K562 (cell line): ENCODE data around the gene ZER1. TPM values are rescaled to one million over a fixed set of nuclear protein-coding genes. Genes with fewer than 3 reads are reported as not detected.

Experiments
- ATF1 ChIP-seq, 2 experiments: fragments of 450-650 bp in 1 of 2; IDR thresholded peaks; 2 replicates each; pipeline ENCODE4 v1.6.1; 2016; ENCODE audit warnings: missing compliant biosample characterization in 1 of 2, missing genetic modification characterization in 1 of 2
- CBX1 ChIP-seq: sonication (generic); IDR thresholded peaks from 2 replicates; pipeline ENCODE4 v1.6.1; 2016; ENCODE audit warnings: antibody characterized with exemption, low read depth, mild to moderate bottlenecking
- EP400 ChIP-seq: fragments of 450-650 bp; IDR thresholded peaks from 2 replicates; pipeline ENCODE4 v1.6.1; 2017; ENCODE audit warnings: antibody characterized with exemption, mild to moderate bottlenecking, moderate library complexity
- EWSR1 ChIP-seq: fragments of 450-650 bp; IDR thresholded peaks from 2 replicates; pipeline ENCODE4 v1.6.1; 2018; ENCODE audit warnings: borderline replicate concordance, mild to moderate bottlenecking, low read depth, moderate library complexity; ENCODE audit not compliant: partially characterized antibody
- FUS ChIP-seq: fragments of 200-400 bp; formaldehyde crosslinking; optimal IDR thresholded peaks from 2 replicates; pipeline ENCODE3; 2017; ENCODE audit warnings: low read depth, low read length
- KDM2B ChIP-seq: fragments of 250-450 bp; sonication (Bioruptor Pico); IDR thresholded peaks from 2 replicates; pipeline ENCODE4 v1.8.0; 2021; ENCODE audit warnings: mild to moderate bottlenecking, moderate library complexity
- NEUROD1 ChIP-seq: fragments of 150-350 bp; IDR thresholded peaks from 2 replicates; pipeline ENCODE4 v1.6.1; 2014; ENCODE audit warnings: borderline replicate concordance, low read length, low read depth; ENCODE audit not compliant: partially characterized antibody
- NFIX ChIP-seq: fragments of 250-450 bp; sonication (Bioruptor Pico); IDR thresholded peaks from 2 replicates; pipeline ENCODE4 v1.4.0; 2020; ENCODE audit warnings: low read depth, mild to moderate bottlenecking, moderate library complexity
- PHF20 ChIP-seq: fragments of 450-650 bp; IDR thresholded peaks from 2 replicates; pipeline ENCODE4 v1.6.1; 2018; ENCODE audit not compliant: partially characterized antibody
- POLR2A ChIP-seq: fragments of 450-650 bp; conservative IDR thresholded peaks from 2 replicates; pipeline ENCODE4 v1.6.1; 2016
- SAP30 ChIP-seq: fragments of 200-600 bp; sonication (generic); IDR thresholded peaks from 2 replicates; pipeline ENCODE4 v1.6.1; 2012; ENCODE audit warnings: borderline replicate concordance, low read depth, mild to moderate bottlenecking, moderate library complexity, low read length, control low read depth, inconsistent platforms; ENCODE audit not compliant: insufficient read depth, poor library complexity, severe bottlenecking
- SIN3B ChIP-seq: fragments of 450-650 bp; IDR thresholded peaks from 2 replicates; pipeline ENCODE4 v1.6.1; 2017; ENCODE audit warnings: low read depth, mild to moderate bottlenecking, moderate library complexity
- SMARCA4 ChIP-seq: fragments of 450-650 bp; IDR thresholded peaks from 2 replicates; pipeline ENCODE4 v1.6.1; 2016
- SP1 ChIP-seq: sonication (generic); formaldehyde crosslinking; IDR thresholded peaks from 2 replicates; pipeline ENCODE4 v1.8.1; 2022; ENCODE audit warnings: mild to moderate bottlenecking, missing genetic modification reagents
- ZEB2 ChIP-seq: fragments of 450-650 bp; IDR thresholded peaks from 2 replicates; pipeline ENCODE4 v1.6.1; 2016
- ZNF263 ChIP-seq: sonication (generic); formaldehyde crosslinking; IDR thresholded peaks from 2 replicates; pipeline ENCODE4 v1.8.0; 2022; ENCODE audit warnings: mild to moderate bottlenecking, missing genetic modification reagents, borderline replicate concordance
- polyA plus RNA-seq, 8 experiments: library from polyadenylated mRNA; depleted of rRNA in 4 of 8; stranded (reverse) in 5 of 8; unstranded in 3 of 8; fragments of >200 nt; fragmentation: Nextera tagmentation in 2 of 8; fragmentation: Illumina TruSeq in 1 of 8; extraction: Ambion mirVana in 2 of 8; extraction: Trizol in 1 of 8; gene quantifications; 2 replicates each; pipeline versions ENCODE4 v1.2.1 to v1.2.3, GENCODE V29; 2011 to 2014; ENCODE audit warnings: inconsistent platforms in 1 of 8, missing spikeins in 1 of 8
- total RNA-seq, 7 experiments: library from RNA; depleted of rRNA in 6 of 7; stranded (reverse); fragments of >200 nt in 6 of 7; fragmentation: Illumina TruSeq in 2 of 7; extraction: Trizol in 2 of 7; gene quantifications; 2 replicates each; pipeline versions ENCODE4 v1.2.1 to v1.2.3, GENCODE V29; 2011 to 2021; ENCODE audit warnings: low replicate concordance in 1 of 7
- TF ChIP-seq, protein P1 (sequence below), 2 experiments: fragments of 450-650 bp; IDR thresholded peaks; 2 replicates each; pipeline ENCODE4 v1.6.1; 2016
- TF ChIP-seq, protein P2 (sequence below), 3 experiments: fragments of 200-800 bp in 1 of 3; sonication (Bioruptor generic) in 1 of 3; sonication (generic) in 1 of 3; formaldehyde crosslinking in 1 of 3; IDR thresholded peaks; 2 replicates each; pipeline versions ENCODE4 v1.6.1 to v1.8.0; 2016 to 2022; ENCODE audit warnings: mild to moderate bottlenecking in 2 of 3, missing compliant biosample characterization in 2 of 3, missing genetic modification characterization in 2 of 3, missing genetic modification reagents in 1 of 3
- TF ChIP-seq, protein P3 (sequence below): sonication (generic); formaldehyde crosslinking; IDR thresholded peaks from 2 replicates; pipeline ENCODE4 v1.9.0; 2022; ENCODE audit warnings: mild to moderate bottlenecking, missing genetic modification reagents
- TF ChIP-seq, protein P4 (sequence below): sonication (generic); formaldehyde crosslinking; IDR thresholded peaks from 2 replicates; pipeline ENCODE4 v1.5.0; 2020; ENCODE audit warnings: missing genetic modification reagents
- TF ChIP-seq, protein P5 (sequence below): conservative IDR thresholded peaks from 2 replicates; pipeline ENCODE4 v1.6.1; 2011; ENCODE audit warnings: low read depth, mild to moderate bottlenecking, low read length; ENCODE audit not compliant: control insufficient read depth

Gene ZER1
- total and polyA plus RNA-seq, 9 of the 15 experiments (the other 6 are each of a cell fraction or from before 2014, with no cell fraction given), result 0.07 to 10.7 (median 6.2) TPM

DNA sequence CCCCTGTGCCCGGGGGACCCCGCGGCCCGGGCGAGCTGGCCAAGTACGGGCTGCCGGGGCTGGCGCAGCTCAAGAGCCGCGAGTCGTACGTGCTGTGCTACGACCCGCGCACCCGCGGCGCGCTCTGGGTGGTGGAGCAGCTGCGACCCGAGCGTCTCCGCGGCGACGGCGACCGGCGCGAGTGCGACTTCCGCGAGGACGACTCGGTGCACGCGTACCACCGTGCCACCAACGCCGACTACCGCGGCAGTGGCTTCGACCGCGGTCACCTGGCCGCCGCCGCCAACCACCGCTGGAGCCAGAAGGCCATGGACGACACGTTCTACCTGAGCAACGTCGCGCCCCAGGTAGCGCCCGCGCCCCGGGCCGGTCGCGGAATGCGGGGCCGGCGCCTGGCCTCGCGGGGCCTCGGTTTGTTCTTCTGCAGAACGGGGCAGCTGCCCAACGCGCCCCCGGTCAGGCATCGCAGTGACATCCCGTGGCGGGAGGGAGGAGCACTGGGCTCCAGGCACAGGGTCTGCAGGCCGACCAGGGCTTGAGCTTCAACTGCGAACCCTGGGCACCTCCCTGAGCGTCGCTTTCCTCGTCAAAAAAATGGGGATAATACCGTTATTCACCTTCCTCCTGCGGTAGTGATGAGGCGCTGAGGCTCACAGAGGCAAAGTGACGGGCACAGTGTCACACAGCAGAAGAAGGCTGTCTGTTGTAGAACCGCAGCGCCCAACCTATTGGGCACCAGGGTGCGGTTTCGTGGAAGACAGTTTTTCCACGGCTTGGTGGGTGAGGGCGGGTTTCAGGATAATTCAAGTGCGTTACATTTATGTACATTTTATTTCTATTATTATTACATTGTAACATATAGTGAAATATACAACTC is 47.4 kb upstream of the ZER1 start (continued):
- TF ChIP-seq PHF20, result peak; percentile 39
- TF ChIP-seq, protein P1, sequence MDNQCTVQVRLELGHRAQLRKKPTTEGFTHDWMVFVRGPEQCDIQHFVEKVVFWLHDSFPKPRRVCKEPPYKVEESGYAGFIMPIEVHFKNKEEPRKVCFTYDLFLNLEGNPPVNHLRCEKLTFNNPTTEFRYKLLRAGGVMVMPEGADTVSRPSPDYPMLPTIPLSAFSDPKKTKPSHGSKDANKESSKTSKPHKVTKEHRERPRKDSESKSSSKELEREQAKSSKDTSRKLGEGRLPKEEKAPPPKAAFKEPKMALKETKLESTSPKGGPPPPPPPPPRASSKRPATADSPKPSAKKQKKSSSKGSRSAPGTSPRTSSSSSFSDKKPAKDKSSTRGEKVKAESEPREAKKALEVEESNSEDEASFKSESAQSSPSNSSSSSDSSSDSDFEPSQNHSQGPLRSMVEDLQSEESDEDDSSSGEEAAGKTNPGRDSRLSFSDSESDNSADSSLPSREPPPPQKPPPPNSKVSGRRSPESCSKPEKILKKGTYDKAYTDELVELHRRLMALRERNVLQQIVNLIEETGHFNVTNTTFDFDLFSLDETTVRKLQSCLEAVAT (IDR thresholded peaks at IDR 0.05), result no peak
- TF ChIP-seq, protein P2, sequence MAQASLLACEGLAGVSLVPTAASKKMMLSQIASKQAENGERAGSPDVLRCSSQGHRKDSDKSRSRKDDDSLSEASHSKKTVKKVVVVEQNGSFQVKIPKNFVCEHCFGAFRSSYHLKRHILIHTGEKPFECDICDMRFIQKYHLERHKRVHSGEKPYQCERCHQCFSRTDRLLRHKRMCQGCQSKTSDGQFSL (CRISPR knock-in tag; IDR thresholded peaks at IDR 0.05), result 0 out of 2 replicates have a peak, but pooled peaks have one; percentile 17
- TF ChIP-seq, protein P2 (tag; IDR thresholded peaks at IDR 0.05), result no peak
- TF ChIP-seq, protein P3, sequence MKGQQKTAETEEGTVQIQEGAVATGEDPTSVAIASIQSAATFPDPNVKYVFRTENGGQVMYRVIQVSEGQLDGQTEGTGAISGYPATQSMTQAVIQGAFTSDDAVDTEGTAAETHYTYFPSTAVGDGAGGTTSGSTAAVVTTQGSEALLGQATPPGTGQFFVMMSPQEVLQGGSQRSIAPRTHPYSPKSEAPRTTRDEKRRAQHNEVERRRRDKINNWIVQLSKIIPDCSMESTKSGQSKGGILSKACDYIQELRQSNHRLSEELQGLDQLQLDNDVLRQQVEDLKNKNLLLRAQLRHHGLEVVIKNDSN, result 0 out of 2 replicates have a peak, but pooled peaks have one; percentile 41
- TF ChIP-seq SAP30, result peak; percentile 86
- TF ChIP-seq FUS, result peak; percentile 23
- TF ChIP-seq EP400, result peak; percentile 9; the same call in 1 of the 2 replicates
- 0 out of 2 replicates have a peak, but pooled peaks have one; percentile 20 for TF ChIP-seq ZEB2
- 0 out of 2 replicates have a peak, but pooled peaks have one; percentile 43 for TF ChIP-seq CBX1
- TF ChIP-seq SMARCA4, result peak; percentile 16; the same call in 1 of the 2 replicates
- TF ChIP-seq ZNF263, result peak; percentile 52; the same call in 1 of the 2 replicates
- peak; percentile 59; the same call in 1 of the 2 replicates for TF ChIP-seq KDM2B (CRISPR knock-in tag)
- no peak for TF ChIP-seq ATF1 (CRISPR knock-in tag; IDR thresholded peaks at IDR 0.05)
- TF ChIP-seq ATF1 (tag; IDR thresholded peaks at IDR 0.05), result peak; percentile 8; the same call in 1 of the 2 replicates
- TF ChIP-seq NEUROD1, result peak; percentile 14
- TF ChIP-seq SP1 (CRISPR knock-in tag), result peak; percentile 44; the same call in 1 of the 2 replicates
- TF ChIP-seq POLR2A, result 0 out of 2 replicates have a peak, but pooled peaks have one; percentile 35
- TF ChIP-seq, protein P4, sequence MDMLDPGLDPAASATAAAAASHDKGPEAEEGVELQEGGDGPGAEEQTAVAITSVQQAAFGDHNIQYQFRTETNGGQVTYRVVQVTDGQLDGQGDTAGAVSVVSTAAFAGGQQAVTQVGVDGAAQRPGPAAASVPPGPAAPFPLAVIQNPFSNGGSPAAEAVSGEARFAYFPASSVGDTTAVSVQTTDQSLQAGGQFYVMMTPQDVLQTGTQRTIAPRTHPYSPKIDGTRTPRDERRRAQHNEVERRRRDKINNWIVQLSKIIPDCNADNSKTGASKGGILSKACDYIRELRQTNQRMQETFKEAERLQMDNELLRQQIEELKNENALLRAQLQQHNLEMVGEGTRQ (CRISPR knock-in tag), result 0 out of 2 replicates have a peak, but pooled peaks have one; percentile 17
- peak; percentile 12; the same call in 1 of the 2 replicates for TF ChIP-seq SIN3B
- TF ChIP-seq NFIX (CRISPR knock-in tag), result no peak
- no peak for TF ChIP-seq EWSR1
- TF ChIP-seq, protein P5, sequence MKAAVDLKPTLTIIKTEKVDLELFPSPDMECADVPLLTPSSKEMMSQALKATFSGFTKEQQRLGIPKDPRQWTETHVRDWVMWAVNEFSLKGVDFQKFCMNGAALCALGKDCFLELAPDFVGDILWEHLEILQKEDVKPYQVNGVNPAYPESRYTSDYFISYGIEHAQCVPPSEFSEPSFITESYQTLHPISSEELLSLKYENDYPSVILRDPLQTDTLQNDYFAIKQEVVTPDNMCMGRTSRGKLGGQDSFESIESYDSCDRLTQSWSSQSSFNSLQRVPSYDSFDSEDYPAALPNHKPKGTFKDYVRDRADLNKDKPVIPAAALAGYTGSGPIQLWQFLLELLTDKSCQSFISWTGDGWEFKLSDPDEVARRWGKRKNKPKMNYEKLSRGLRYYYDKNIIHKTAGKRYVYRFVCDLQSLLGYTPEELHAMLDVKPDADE, result peak; percentile 45
